HL-60 (cell line): ENCODE measurements around the gene RNGTT.

Experiments used
- DNase-seq, 2 experiments: peaks; one replicate each; pipeline ENCODE4 v3.0.0-alpha.2; 2010 to 2020; ENCODE audit warnings: low read depth in 1 of 2, low spot score in 1 of 2
- H3K27ac ChIP-seq: fragments of 250-450 bp; sonication (Bioruptor Pico); replicated peaks from 2 replicates; pipeline ENCODE4 v1.5.1; 2020; ENCODE audit warnings: mild to moderate bottlenecking, moderate library complexity
- H3K27me3 ChIP-seq: fragments of 250-450 bp; sonication (Bioruptor Pico); 2 replicates; pipeline ENCODE4 v1.5.1; 2021; ENCODE audit warnings: mild to moderate bottlenecking, moderate library complexity; ENCODE audit not compliant: insufficient read depth, poor library complexity, severe bottlenecking
- H3K4me3 ChIP-seq: replicated peaks from 2 replicates; pipeline ENCODE4 v1.5.1; 2011; ENCODE audit warnings: mild to moderate bottlenecking, control low read depth, low read length; ENCODE audit not compliant: insufficient read depth
- CTCF ChIP-seq: IDR thresholded peaks from one replicate; pipeline ENCODE4 v1.5.1; 2011; ENCODE audit warnings: low read length, control low read depth, inconsistent platforms; ENCODE audit not compliant: insufficient read depth
- GABPA ChIP-seq: IDR thresholded peaks from 2 replicates; pipeline ENCODE4 v1.6.1; 2012; ENCODE audit warnings: low read depth
- POLR2AphosphoS5 ChIP-seq: IDR thresholded peaks from 2 replicates; pipeline ENCODE4 v1.6.1; 2012; ENCODE audit warnings: low read depth
- REST ChIP-seq: IDR thresholded peaks from 2 replicates; pipeline ENCODE4 v1.6.1; 2012; ENCODE audit warnings: low read depth; ENCODE audit not compliant: insufficient replicate concordance
- SPI1 ChIP-seq: IDR thresholded peaks from 2 replicates; pipeline ENCODE4 v1.6.1; 2012; ENCODE audit warnings: low read depth, mild to moderate bottlenecking, borderline replicate concordance

Gene RNGTT

GRCh38 chr6:88813045-88813444 lies 150.4 kb downstream of the RNGTT start:
- H3K4me3 ChIP-seq: no peak overlapping the region
- no peak for TF ChIP-seq GABPA
- no peak for TF ChIP-seq SPI1
- no peak for TF ChIP-seq REST
- no peak for TF ChIP-seq CTCF
- no peak for TF ChIP-seq POLR2AphosphoS5
- DNase-seq: no peak
- no peaks in the 10 kb centered on the region for H3K27me3 ChIP-seq
- no peak overlapping the region for H3K27ac ChIP-seq

GRCh38 chr6:88810701-88811100 lies 152.7 kb downstream of the RNGTT start:
- H3K4me3 ChIP-seq: no peak overlapping the region
- no peak overlapping the region for H3K27ac ChIP-seq
- TF ChIP-seq REST (no peak), CTCF (no peak), GABPA (no peak), SPI1 (no peak), POLR2AphosphoS5 (no peak)
- DNase-seq: no peak
- H3K27me3 ChIP-seq: no peaks in the 10 kb centered on the region

- TF ChIP-seq SPI1: no peak
- TF ChIP-seq POLR2AphosphoS5: no peak
- no peak for TF ChIP-seq REST
- TF ChIP-seq CTCF: no peak
- no peak for TF ChIP-seq GABPA
- Histone ChIP-seq H3K27ac (no peak overlapping the region), H3K27me3 (no peaks in the 10 kb centered on the region), H3K4me3 (no peak overlapping the region)
- DNase-seq: no peak
Measured at GRCh38 chr6:88810089-88810488, 153.3 kb downstream of the RNGTT start.
